HEK293 (cell line): ENCODE measurements around the gene CNOT11.

Source experiments
- ZNF292 ChIP-seq: fragments of 450-650 bp; formaldehyde crosslinking; IDR thresholded peaks from 2 replicates; pipeline ENCODE4 v1.5.1; 2016; ENCODE audit warnings: low read depth, missing biosample characterization, missing genetic modification characterization, borderline replicate concordance
- ZNF350 ChIP-seq: fragments of 450-650 bp; formaldehyde crosslinking; IDR thresholded peaks from 2 replicates; pipeline ENCODE4 v1.5.0; 2017; ENCODE audit warnings: missing biosample characterization, mild to moderate bottlenecking, missing genetic modification characterization

DNA sequence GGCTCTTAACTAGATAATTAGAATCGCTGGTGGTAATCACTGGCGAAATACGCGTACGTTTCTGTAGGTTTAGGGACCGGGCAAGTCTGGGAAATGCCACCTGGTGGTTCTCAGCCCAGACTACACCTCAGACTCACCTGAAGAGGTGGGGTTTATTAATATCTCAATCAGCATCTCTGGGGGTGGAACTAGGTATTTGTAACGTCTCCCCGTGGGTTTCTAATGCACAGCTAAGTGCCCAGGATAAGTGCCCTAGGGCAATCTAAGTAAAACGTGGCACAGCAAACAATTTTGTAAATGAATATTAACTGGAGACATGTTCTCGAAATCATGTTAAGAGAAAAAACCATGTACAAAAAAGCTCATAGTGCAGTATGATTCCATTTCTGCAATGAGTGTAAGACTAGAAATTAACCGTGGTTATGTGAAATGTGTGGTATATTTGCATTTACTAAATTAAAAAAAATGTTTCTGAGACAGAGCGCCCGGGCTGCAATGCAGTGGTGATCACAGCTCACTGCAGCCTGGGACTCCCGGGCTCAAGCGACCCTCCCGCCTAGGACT lies 760 bp upstream of the CNOT11 start:
- TF ChIP-seq ZNF292 (tag by site-specific recombination) (no peak), ZNF350 (tag by site-specific recombination) (no peak)
